ENCODE results near the gene DENND2D.

DNA sequence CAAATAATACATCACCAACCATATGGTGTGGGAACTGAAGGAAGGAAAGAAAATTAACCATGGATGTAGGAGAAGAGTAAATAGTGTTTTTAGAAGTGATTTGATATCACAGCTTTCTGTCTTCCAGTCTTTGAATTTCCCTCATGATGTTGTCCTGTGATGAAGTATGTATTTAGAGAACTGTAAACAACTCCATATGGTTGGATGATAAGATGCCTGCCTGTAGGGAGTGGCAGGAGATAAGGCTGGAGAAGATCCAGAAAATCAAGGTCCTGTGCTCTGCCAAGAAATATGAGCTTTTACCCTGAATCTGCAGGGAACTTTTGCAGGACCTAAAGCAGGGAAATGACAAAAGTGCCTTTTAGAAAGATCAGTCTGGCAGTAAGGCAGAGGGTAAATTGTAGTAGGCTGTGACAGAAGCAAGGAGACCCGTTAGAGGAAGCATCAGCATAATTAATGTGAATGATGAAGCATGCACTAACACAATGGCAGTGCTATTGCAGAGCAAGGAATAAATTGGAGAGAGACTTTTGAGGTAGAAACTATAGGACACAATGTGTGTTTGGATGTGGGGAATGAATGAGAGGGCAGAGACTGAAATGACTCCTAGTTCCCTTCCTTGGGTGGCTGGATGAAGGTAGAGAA, 38.5 kb downstream of the DENND2D start:
- TF ChIP-seq, protein P1, sequence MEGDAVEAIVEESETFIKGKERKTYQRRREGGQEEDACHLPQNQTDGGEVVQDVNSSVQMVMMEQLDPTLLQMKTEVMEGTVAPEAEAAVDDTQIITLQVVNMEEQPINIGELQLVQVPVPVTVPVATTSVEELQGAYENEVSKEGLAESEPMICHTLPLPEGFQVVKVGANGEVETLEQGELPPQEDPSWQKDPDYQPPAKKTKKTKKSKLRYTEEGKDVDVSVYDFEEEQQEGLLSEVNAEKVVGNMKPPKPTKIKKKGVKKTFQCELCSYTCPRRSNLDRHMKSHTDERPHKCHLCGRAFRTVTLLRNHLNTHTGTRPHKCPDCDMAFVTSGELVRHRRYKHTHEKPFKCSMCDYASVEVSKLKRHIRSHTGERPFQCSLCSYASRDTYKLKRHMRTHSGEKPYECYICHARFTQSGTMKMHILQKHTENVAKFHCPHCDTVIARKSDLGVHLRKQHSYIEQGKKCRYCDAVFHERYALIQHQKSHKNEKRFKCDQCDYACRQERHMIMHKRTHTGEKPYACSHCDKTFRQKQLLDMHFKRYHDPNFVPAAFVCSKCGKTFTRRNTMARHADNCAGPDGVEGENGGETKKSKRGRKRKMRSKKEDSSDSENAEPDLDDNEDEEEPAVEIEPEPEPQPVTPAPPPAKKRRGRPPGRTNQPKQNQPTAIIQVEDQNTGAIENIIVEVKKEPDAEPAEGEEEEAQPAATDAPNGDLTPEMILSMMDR (IDR thresholded peaks at IDR 0.05) = no peak
- TF ChIP-seq ZNF423 (CRISPR knock-in tag; IDR thresholded peaks at IDR 0.05) = no peak
- no peak for TF ChIP-seq TEAD4 (CRISPR knock-in tag; IDR thresholded peaks at IDR 0.05)
